HCT116 (cell line): ENCODE data around the gene DPRX. TPM values are rescaled to one million over a fixed set of nuclear protein-coding genes. Genes with fewer than 3 reads are reported as not detected.

Source experiments
- ATAC-seq: fragments of 200-7000 bp; cut with Tn5 transposase; 2 replicates; pipeline ENCODE4 v1.9.1; 2020; ENCODE audit warnings: mild to moderate bottlenecking, moderate library complexity
- BruUV-seq: library from RNA; stranded (reverse); fragments of 400-500 nt; replicated peaks from 2 replicates; lab custom pipeline; 2021; lab: Mats Ljungman, UMichigan
- CTCF ChIA-PET: fragments of 300-600 bp; sonication (Branson Sonifier 250); formaldehyde crosslinking; loops from one replicate; lab custom pipeline; 2021; ENCODE audit warnings: antibody characterized with exemption; lab: Charles Lee
- POLR2A ChIA-PET: fragments of 300-600, 350-600 bp; sonication (Branson Sonifier 250); formaldehyde crosslinking; loops from one replicate; lab custom pipeline; 2021; ENCODE audit warnings: antibody characterized with exemption; lab: Charles Lee
- RAD21 ChIA-PET, 2 experiments: fragments of 300-600 bp; sonication (Branson Sonifier 250); formaldehyde crosslinking; loops; one replicate each; lab custom pipeline; 2023; ENCODE audit warnings: low total read pairs in 2 of 2; ENCODE audit not compliant: uncharacterized antibody in 2 of 2, unreplicated experiment in 2 of 2, low non-redundant PET in 1 of 2; lab: Charles Lee
- DNase-seq: peaks from one replicate; pipeline ENCODE4 v3.0.0-alpha.2; 2010; ENCODE audit warnings: low read depth, low spot score
- H2AFZ ChIP-seq: fragments of 200-600 bp; shearing (Covaris generic), sonication (generic); 2 replicates; pipeline ENCODE4 v1.6.1; 2017; ENCODE audit warnings: low read depth, mixed run types, mixed read lengths, antibody characterized with exemption, low read length; ENCODE audit not compliant: poor library complexity, severe bottlenecking
- H3K27ac ChIP-seq: 2 replicates; pipeline ENCODE4 v1.5.1; 2012; ENCODE audit warnings: low read depth, low read length
- H3K27me3 ChIP-seq: fragments of 200-600 bp; sonication (generic); 2 replicates; pipeline ENCODE4 v1.6.1; 2016; ENCODE audit warnings: mixed run types, low read length, mixed read lengths; ENCODE audit not compliant: insufficient read depth
- H3K36me3 ChIP-seq, 2 experiments: fragments of 200-500 bp in 1 of 2; fragments of 200-600 bp in 1 of 2; sonication (Bioruptor generic) in 1 of 2; sonication (generic) in 1 of 2; 2 replicates each; pipeline versions ENCODE4 v1.5.1 to v1.6.1; 2014 to 2016; ENCODE audit warnings: low read length in 2 of 2, inconsistent platforms in 1 of 2, mixed read lengths in 1 of 2, mixed run types in 1 of 2; ENCODE audit not compliant: insufficient read depth in 2 of 2, control insufficient read depth in 1 of 2
- H3K4me1 ChIP-seq, 2 experiments: fragments of 200-600 bp in 1 of 2; sonication (generic) in 1 of 2; 2 replicates each; pipeline versions ENCODE4 v1.5.1 to v1.6.1; 2012 to 2017; ENCODE audit warnings: low read length in 2 of 2, inconsistent platforms in 1 of 2, mild to moderate bottlenecking in 1 of 2, mixed read lengths in 1 of 2, mixed run types in 1 of 2, moderate library complexity in 1 of 2; ENCODE audit not compliant: insufficient read depth in 2 of 2, control insufficient read depth in 1 of 2
- H3K4me2 ChIP-seq: fragments of 200-600 bp; sonication (generic); 2 replicates; pipeline ENCODE4 v1.6.1; 2017; ENCODE audit warnings: mixed run types, low read length, mixed read lengths
- H3K4me3 ChIP-seq, 2 experiments: fragments of 200-600 bp in 1 of 2; sonication (generic) in 1 of 2; replicated peaks in 1 of 2; 2 replicates each; pipeline ENCODE4 v1.5.1; 2011 to 2016; ENCODE audit warnings: low read length in 2 of 2, control low read depth in 1 of 2, low read depth in 1 of 2, mild to moderate bottlenecking in 1 of 2, mixed read lengths in 1 of 2, mixed run types in 1 of 2
- H3K79me2 ChIP-seq: fragments of 200-600 bp; sonication (generic); 2 replicates; pipeline ENCODE4 v1.6.1; 2017; ENCODE audit warnings: mild to moderate bottlenecking, mixed run types, low read length, moderate library complexity, mixed read lengths; ENCODE audit not compliant: insufficient read depth
- H3K9ac ChIP-seq: fragments of 200-600 bp; sonication (generic); 2 replicates; pipeline ENCODE4 v1.6.1; 2016; ENCODE audit warnings: low read length, mixed read lengths
- H3K9me2 ChIP-seq: fragments of 200-600 bp; sonication (generic), shearing (Covaris generic); 2 replicates; pipeline ENCODE4 v1.6.1; 2017; ENCODE audit warnings: mixed run types, mild to moderate bottlenecking, moderate library complexity; ENCODE audit not compliant: insufficient read depth
- H3K9me3 ChIP-seq, 2 experiments: fragments of 200-500 bp in 1 of 2; fragments of 200-600 bp in 1 of 2; sonication (Bioruptor generic) in 1 of 2; sonication (generic) in 1 of 2; 2 replicates each; pipeline ENCODE4 v1.6.1; 2014 to 2017; ENCODE audit warnings: low read length in 2 of 2, mixed read lengths in 2 of 2, inconsistent platforms in 1 of 2, low read depth in 1 of 2, mild to moderate bottlenecking in 1 of 2, mixed run types in 1 of 2, moderate library complexity in 1 of 2; ENCODE audit not compliant: control insufficient read depth in 1 of 2, insufficient read depth in 1 of 2
- H4K20me1 ChIP-seq: fragments of 200-600 bp; sonication (generic), shearing (Covaris generic); 2 replicates; pipeline ENCODE4 v1.6.1; 2017; ENCODE audit warnings: mixed run types, mild to moderate bottlenecking, moderate library complexity; ENCODE audit not compliant: insufficient read depth
- CEBPB ChIP-seq: IDR thresholded peaks from 2 replicates; pipeline ENCODE4 v1.6.1; 2012; ENCODE audit warnings: low read depth
- ELF1 ChIP-seq: IDR thresholded peaks from 2 replicates; pipeline ENCODE4 v1.6.1; 2012; ENCODE audit warnings: low read depth, borderline replicate concordance
- JUND ChIP-seq: IDR thresholded peaks from 2 replicates; pipeline ENCODE4 v1.6.1; 2012
- POLR2A ChIP-seq: IDR thresholded peaks from 2 replicates; pipeline ENCODE4 v1.7.0; 2011; ENCODE audit warnings: borderline replicate concordance; ENCODE audit not compliant: insufficient read depth, insufficient read length; ENCODE audit errors: extremely low read depth
- SP1 ChIP-seq: IDR thresholded peaks from 2 replicates; pipeline ENCODE4 v1.6.1; 2012; ENCODE audit warnings: low read depth
- SRF ChIP-seq: IDR thresholded peaks from 2 replicates; pipeline ENCODE4 v1.6.1; 2012; ENCODE audit warnings: low read depth
- ZFX ChIP-seq: fragments of 450-650 bp; IDR thresholded peaks from 2 replicates; pipeline ENCODE4 v1.6.1; 2017
- intact Hi-C: fragments of 100-400 bp; cut with micrococcal nuclease; formaldehyde crosslinking; loops from 2 replicates; pipeline ENCODE4 v1.10.0; 2022
- total RNA-seq: library from RNA; stranded (reverse); gene quantifications from one replicate; pipeline ENCODE4 v1.2.1, GENCODE V29; 2021; ENCODE audit not compliant: unreplicated experiment
- TF ChIP-seq, protein P1 (sequence below), 3 experiments: fragments of 200-600 bp in 1 of 3; sonication (generic) in 1 of 3; IDR thresholded peaks in 2 of 3; conservative IDR thresholded peaks in 1 of 3; 2 replicates each; pipeline ENCODE4 v1.5.1; 2012 to 2017; ENCODE audit warnings: low read depth in 2 of 3, low read length in 2 of 3, antibody characterized with exemption in 1 of 3, borderline replicate concordance in 1 of 3, control low read depth in 1 of 3, mild to moderate bottlenecking in 1 of 3, mixed read lengths in 1 of 3, mixed run types in 1 of 3, moderate library complexity in 1 of 3; ENCODE audit not compliant: insufficient read depth in 1 of 3
- TF ChIP-seq, protein P2 (sequence below): IDR thresholded peaks from 2 replicates; pipeline ENCODE4 v1.6.1; 2012; ENCODE audit warnings: low read depth

The DPRX gene
- total RNA-seq, 1 experiment from 2014 or later: not detected

DNA sequence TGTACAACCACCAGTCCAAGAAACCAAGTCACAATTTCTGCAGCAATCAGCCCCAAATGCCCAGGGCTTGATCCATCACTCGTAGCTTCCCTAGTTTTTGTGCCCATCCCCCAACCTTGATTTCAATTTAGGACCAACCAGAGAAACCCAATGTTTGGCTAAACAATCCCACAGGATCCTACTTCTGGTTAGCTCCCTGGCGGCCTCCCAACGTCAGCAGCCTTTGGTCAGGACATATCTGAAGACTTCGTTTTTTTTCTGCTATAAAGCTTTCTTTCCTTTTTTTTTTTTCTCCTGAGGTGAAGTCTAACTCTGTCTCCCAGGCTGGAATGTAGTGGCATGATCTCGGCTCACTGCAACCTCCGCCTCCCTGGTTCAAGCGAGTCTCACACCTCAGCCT lies 7.7 kb downstream of the DPRX start:
- no TSS peak for BruUV-seq
- DNase-seq (no peak), ATAC-seq (no peak)
- Histone ChIP-seq H3K27ac (no peak overlapping the region), H3K9ac (no peak overlapping the region), H3K9me3 (peaks cover 0 to 3% of the 10 kb centered on the region in 2 experiments; a peak in 2 of 4 replicates), H3K79me2 (no peaks in the 10 kb centered on the region), H3K9me2 (no peaks in the 10 kb centered on the region), H4K20me1 (no peaks in the 10 kb centered on the region), H2AFZ (no peak overlapping the region), H3K36me3 (no peaks in the 10 kb centered on the region), H3K4me1 (no peaks in the 10 kb centered on the region), H3K27me3 (no peaks in the 10 kb centered on the region), H3K4me2 (no peak overlapping the region), H3K4me3 (no peak overlapping the region)
- intact Hi-C loops: no loop called here
- TF ChIP-seq SP1: no peak
- TF ChIP-seq, protein P1, sequence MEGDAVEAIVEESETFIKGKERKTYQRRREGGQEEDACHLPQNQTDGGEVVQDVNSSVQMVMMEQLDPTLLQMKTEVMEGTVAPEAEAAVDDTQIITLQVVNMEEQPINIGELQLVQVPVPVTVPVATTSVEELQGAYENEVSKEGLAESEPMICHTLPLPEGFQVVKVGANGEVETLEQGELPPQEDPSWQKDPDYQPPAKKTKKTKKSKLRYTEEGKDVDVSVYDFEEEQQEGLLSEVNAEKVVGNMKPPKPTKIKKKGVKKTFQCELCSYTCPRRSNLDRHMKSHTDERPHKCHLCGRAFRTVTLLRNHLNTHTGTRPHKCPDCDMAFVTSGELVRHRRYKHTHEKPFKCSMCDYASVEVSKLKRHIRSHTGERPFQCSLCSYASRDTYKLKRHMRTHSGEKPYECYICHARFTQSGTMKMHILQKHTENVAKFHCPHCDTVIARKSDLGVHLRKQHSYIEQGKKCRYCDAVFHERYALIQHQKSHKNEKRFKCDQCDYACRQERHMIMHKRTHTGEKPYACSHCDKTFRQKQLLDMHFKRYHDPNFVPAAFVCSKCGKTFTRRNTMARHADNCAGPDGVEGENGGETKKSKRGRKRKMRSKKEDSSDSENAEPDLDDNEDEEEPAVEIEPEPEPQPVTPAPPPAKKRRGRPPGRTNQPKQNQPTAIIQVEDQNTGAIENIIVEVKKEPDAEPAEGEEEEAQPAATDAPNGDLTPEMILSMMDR (IDR thresholded peaks at IDR 0.05 in 2 of 3, conservative IDR thresholded peaks at IDR 0.05 in 1 of 3; ENCODE audit: borderline replicate concordance in 1 of 3, insufficient read depth in 1 of 3, low read depth in 2 of 3, low read length in 2 of 3): no peak
- TF ChIP-seq ZFX: no peak
- no peak for TF ChIP-seq POLR2A
- TF ChIP-seq CEBPB: no peak
- no peak for TF ChIP-seq ELF1
- TF ChIP-seq SRF: no peak
- TF ChIP-seq JUND: no peak
- TF ChIP-seq, protein P2, sequence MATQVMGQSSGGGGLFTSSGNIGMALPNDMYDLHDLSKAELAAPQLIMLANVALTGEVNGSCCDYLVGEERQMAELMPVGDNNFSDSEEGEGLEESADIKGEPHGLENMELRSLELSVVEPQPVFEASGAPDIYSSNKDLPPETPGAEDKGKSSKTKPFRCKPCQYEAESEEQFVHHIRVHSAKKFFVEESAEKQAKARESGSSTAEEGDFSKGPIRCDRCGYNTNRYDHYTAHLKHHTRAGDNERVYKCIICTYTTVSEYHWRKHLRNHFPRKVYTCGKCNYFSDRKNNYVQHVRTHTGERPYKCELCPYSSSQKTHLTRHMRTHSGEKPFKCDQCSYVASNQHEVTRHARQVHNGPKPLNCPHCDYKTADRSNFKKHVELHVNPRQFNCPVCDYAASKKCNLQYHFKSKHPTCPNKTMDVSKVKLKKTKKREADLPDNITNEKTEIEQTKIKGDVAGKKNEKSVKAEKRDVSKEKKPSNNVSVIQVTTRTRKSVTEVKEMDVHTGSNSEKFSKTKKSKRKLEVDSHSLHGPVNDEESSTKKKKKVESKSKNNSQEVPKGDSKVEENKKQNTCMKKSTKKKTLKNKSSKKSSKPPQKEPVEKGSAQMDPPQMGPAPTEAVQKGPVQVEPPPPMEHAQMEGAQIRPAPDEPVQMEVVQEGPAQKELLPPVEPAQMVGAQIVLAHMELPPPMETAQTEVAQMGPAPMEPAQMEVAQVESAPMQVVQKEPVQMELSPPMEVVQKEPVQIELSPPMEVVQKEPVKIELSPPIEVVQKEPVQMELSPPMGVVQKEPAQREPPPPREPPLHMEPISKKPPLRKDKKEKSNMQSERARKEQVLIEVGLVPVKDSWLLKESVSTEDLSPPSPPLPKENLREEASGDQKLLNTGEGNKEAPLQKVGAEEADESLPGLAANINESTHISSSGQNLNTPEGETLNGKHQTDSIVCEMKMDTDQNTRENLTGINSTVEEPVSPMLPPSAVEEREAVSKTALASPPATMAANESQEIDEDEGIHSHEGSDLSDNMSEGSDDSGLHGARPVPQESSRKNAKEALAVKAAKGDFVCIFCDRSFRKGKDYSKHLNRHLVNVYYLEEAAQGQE: no peak
- POLR2A ChIA-PET: no interaction called here
- CTCF ChIA-PET: no interaction called here
- RAD21 ChIA-PET: no interaction called here
